ENCODE measurements around the gene TSHZ1.

GRCh38 chr18:75165926-75166325 lies 44.7 kb upstream of the TSHZ1 start:
- TF ChIP-seq REST (IDR thresholded peaks at IDR 0.05; ENCODE audit: borderline replicate concordance), result no peak
- no peak for TF ChIP-seq CTCF (IDR thresholded peaks at IDR 0.05; ENCODE audit: poor library complexity, severe bottlenecking)
- no peak for TF ChIP-seq SMC3 (conservative IDR thresholded peaks at IDR 0.05; ENCODE audit: poor library complexity)
- no peak for TF ChIP-seq EP300 (conservative IDR thresholded peaks at IDR 0.05; ENCODE audit: poor library complexity, severe bottlenecking)
- no peak for TF ChIP-seq EZH2 (IDR thresholded peaks at IDR 0.05; ENCODE audit: borderline replicate concordance, insufficient read depth, low read length, poor library complexity, severe bottlenecking)
- TF ChIP-seq RAD21 (conservative IDR thresholded peaks at IDR 0.05), result no peak
- TF ChIP-seq TAF1 (IDR thresholded peaks at IDR 0.05; ENCODE audit: low read depth), result no peak

Data from neural cell (in vitro differentiated cells).